GM12878 (cell line): Measurements from ENCODE around the gene NOM1. TPM values are rescaled to one million over a fixed set of nuclear protein-coding genes. Genes with fewer than 3 reads are reported as not detected.

Experiments used
- ATAC-seq: fragments of 200-7000 bp; cut with Tn5 transposase; 3 replicates; pipeline ENCODE4 v1.9.1; 2020; ENCODE audit warnings: mild to moderate bottlenecking, moderate library complexity
- BruUV-seq: library from RNA; stranded (reverse); fragments of 400-500 nt; replicated peaks from 2 replicates; lab custom pipeline; 2021; lab: Mats Ljungman, UMichigan
- CTCF ChIA-PET: fragments of 300-600 bp; sonication (Branson Sonifier 250); formaldehyde crosslinking; extraction: SDS; loops from one replicate; lab custom pipeline; 2021; ENCODE audit warnings: inconsistent platforms; lab: Yijun Ruan, JAX
- POLR2A ChIA-PET: fragments of 350-600 bp; formaldehyde crosslinking; extraction: SDS; loops from one replicate; lab custom pipeline; 2021; ENCODE audit warnings: inconsistent platforms; lab: Charles Lee
- RAD21 ChIA-PET: fragments of 300-600 bp; sonication (Branson Sonifier 250); formaldehyde crosslinking; loops from one replicate; lab custom pipeline; 2023; ENCODE audit warnings: antibody characterized with exemption; ENCODE audit not compliant: unreplicated experiment; lab: Charles Lee
- SMC1A ChIA-PET: fragments of 300-600 bp; sonication (Branson Sonifier 250); formaldehyde crosslinking; loops from one replicate; lab custom pipeline; 2023; ENCODE audit not compliant: unreplicated experiment, uncharacterized antibody; lab: Charles Lee
- DNase-seq: peaks from one replicate; pipeline ENCODE4 v3.0.0-alpha.2; 2011; ENCODE audit warnings: low read depth, low spot score
- FAIRE-seq: peaks from 3 replicates; lab custom pipeline; 2011; peaks lifted over from hg19 to GRCh38; lab: Jason Lieb, UNC
- H2AFZ ChIP-seq: 2 replicates; pipeline ENCODE4 v1.6.0; 2011; ENCODE audit warnings: low read depth, low read length, control low read depth; ENCODE audit not compliant: control insufficient read depth
- H3K27ac ChIP-seq: 2 replicates; pipeline ENCODE4 v1.5.1; 2011; ENCODE audit warnings: control low read depth; ENCODE audit not compliant: control insufficient read depth, insufficient read depth
- H3K27me3 ChIP-seq, 2 experiments: replicated peaks in 1 of 2; 2 replicates each; pipeline versions ENCODE4 v1.6.0 to v1.6.1; 2011; ENCODE audit warnings: low read length in 1 of 2; ENCODE audit not compliant: control insufficient read depth in 2 of 2, insufficient read depth in 2 of 2
- H3K36me3 ChIP-seq, 2 experiments: 2 replicates each; pipeline ENCODE4 v1.5.1; 2011; ENCODE audit warnings: low read length in 1 of 2; ENCODE audit not compliant: control insufficient read depth in 2 of 2, insufficient read depth in 2 of 2
- H3K4me1 ChIP-seq: 2 replicates; pipeline ENCODE4 v1.6.1; 2011; ENCODE audit warnings: mild to moderate bottlenecking, low read length, moderate library complexity, mixed read lengths; ENCODE audit not compliant: control insufficient read depth, insufficient read depth
- H3K4me2 ChIP-seq: 2 replicates; pipeline ENCODE4 v1.6.0; 2011; ENCODE audit warnings: control low read depth; ENCODE audit not compliant: control insufficient read depth, insufficient read depth
- H3K4me3 ChIP-seq: fragments of 200-600 bp; sonication (generic); 2 replicates; pipeline ENCODE4 v1.5.1; 2016
- H3K79me2 ChIP-seq: 2 replicates; pipeline ENCODE4 v1.6.0; 2011; ENCODE audit warnings: low read length; ENCODE audit not compliant: control insufficient read depth, insufficient read depth
- H3K9ac ChIP-seq: 2 replicates; pipeline ENCODE4 v1.8.0; 2011; ENCODE audit warnings: low read length, control low read depth, mixed read lengths; ENCODE audit not compliant: control insufficient read depth, insufficient read depth
- H3K9me3 ChIP-seq: replicated peaks from 3 replicates; pipeline ENCODE4 v1.5.1; 2011; ENCODE audit warnings: mild to moderate bottlenecking, low read length; ENCODE audit not compliant: control insufficient read depth, insufficient read depth
- H4K20me1 ChIP-seq: 2 replicates; pipeline ENCODE4 v1.6.0; 2011; ENCODE audit not compliant: control insufficient read depth, insufficient read depth
- DPF2 ChIP-seq: fragments of 450-650 bp; IDR thresholded peaks from 2 replicates; pipeline ENCODE4 v1.6.1; 2017; ENCODE audit warnings: mild to moderate bottlenecking
- EP300 ChIP-seq, 2 experiments: fragments of 150-350 bp in 1 of 2; IDR thresholded peaks; 2 replicates each; pipeline ENCODE4 v1.6.1; 2011 to 2012; ENCODE audit warnings: low read depth in 2 of 2, low read length in 2 of 2, borderline replicate concordance in 1 of 2, improper control_type of control experiment in 1 of 2, inconsistent platforms in 1 of 2; ENCODE audit not compliant: control insufficient read depth in 1 of 2
- EZH2 ChIP-seq: IDR thresholded peaks from 2 replicates; pipeline ENCODE4 v1.6.1; 2012; ENCODE audit warnings: low read depth, mild to moderate bottlenecking, control low read depth, inconsistent platforms, low read length, borderline replicate concordance; ENCODE audit not compliant: control insufficient read depth
- IRF4 ChIP-seq: IDR thresholded peaks from 2 replicates; pipeline ENCODE4 v1.6.1; 2011; ENCODE audit warnings: low read depth, low read length
- JUNB ChIP-seq: IDR thresholded peaks from 2 replicates; pipeline ENCODE4 v1.6.1; 2016; ENCODE audit warnings: antibody characterized with exemption, mild to moderate bottlenecking
- SREBF2 ChIP-seq: IDR thresholded peaks from 2 replicates; pipeline ENCODE4 v1.6.1; 2012; ENCODE audit warnings: mild to moderate bottlenecking, low read length
- TCF7 ChIP-seq: IDR thresholded peaks from 2 replicates; pipeline ENCODE4 v1.6.1; 2014; ENCODE audit warnings: antibody characterized with exemption, borderline replicate concordance
- WGBS: methylation state at CpG from one replicate; pipeline ENCODE4 v1.1.6; 2016; ENCODE audit warnings: low lambda C conversion rate; ENCODE audit not compliant: insufficient replicate concordance, insufficient coverage; ENCODE audit errors: missing lambda C conversion rate; 5-methylcytosine and 5-hydroxymethylcytosine counted together
- in situ Hi-C: fragments of 300-500 bp; cut with MboI; formaldehyde crosslinking; loops from 9 replicates; pipeline ENCODE4 v1.14.3; 2018; ENCODE audit warnings: mixed read lengths
- intact Hi-C: fragments of 100-400 bp; cut with micrococcal nuclease; formaldehyde crosslinking; loops from one replicate; pipeline ENCODE4 v1.14.2; 2022; ENCODE audit not compliant: unreplicated experiment
- polyA plus RNA-seq, 11 experiments: library from polyadenylated mRNA; depleted of rRNA in 4 of 11; unstranded in 6 of 11; stranded (reverse) in 5 of 11; fragments of >200 nt; fragmentation: Nextera tagmentation in 4 of 11; fragmentation: Illumina TruSeq in 1 of 11; extraction: Ambion mirVana in 4 of 11; extraction: Trizol in 1 of 11; gene quantifications; 1 replicate in 1 of 11; 2 replicates in 10 of 11; pipeline versions ENCODE4 v1.2.1 to v1.2.3, GENCODE V29; 2011 to 2016; ENCODE audit warnings: inconsistent platforms in 2 of 11, missing spikeins in 2 of 11, low read depth in 1 of 11
- total RNA-seq, 4 experiments: library from RNA; depleted of rRNA in 3 of 4; stranded (reverse); fragments of >200 nt in 3 of 4; fragmentation: Illumina TruSeq in 1 of 4; extraction: Trizol in 1 of 4; gene quantifications; 2 replicates each; pipeline versions ENCODE4 v1.2.1 to v1.2.3, GENCODE V29; 2013 to 2021
- TF ChIP-seq, protein P1 (sequence below): fragments of 450-650 bp; formaldehyde crosslinking; IDR thresholded peaks from 2 replicates; pipeline ENCODE4 v1.4.0; 2020; ENCODE audit warnings: mild to moderate bottlenecking, moderate library complexity

The NOM1 gene
- total and polyA plus RNA-seq, 10 of the 15 experiments (the other 5 are each of a cell fraction or from before 2014, with no cell fraction given), result 2.9 to 21.3 (median 17.8) TPM

DNA sequence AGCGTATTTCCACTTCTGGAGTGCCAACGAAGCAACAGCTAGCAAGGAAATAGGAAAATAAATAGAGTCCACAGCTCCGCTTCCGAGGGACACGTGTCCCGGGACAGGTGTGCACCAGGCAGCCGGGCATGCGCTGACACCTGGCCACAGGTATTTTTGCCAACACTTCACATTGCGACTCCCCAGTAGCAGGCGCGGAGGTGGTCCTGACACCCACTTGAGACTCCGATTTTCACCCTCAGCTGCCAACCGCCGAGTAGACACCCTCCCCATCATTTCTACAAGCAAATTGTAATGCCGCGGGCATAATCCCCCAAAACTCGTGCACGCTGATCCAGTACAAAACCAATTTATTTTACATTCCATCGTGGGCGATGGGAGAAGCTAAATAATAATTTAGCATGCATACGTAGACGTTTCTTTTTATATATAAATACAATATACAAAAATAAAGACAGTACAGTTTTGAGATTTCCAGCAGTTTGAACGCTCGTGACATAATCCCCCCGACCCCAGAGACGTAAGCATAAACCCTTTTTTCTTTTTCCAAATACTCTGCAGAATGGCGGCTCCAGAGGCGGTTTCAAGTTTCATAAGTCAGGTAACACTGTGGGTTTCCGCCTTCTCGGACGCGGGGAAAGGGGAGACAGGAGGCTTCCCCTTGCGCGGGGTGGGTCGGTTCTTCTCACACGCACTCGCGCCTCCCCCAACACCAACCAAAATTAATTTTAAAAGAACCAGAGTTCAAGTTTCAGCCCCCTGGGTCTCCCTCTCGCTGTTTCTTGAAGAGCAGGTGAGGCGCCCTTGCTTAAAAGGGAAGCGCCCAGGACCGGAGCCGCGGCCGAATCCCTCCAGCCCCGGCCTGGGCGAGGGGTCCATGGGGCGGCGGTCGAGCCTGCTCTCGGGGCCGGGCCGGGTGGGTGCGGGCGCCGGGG lies 55.3 kb downstream of the NOM1 start:
- ChIA-PET POLR2A (no interaction called here), CTCF (no interaction called here), RAD21 (no interaction called here), SMC1A (no interaction called here)
- H3K9ac ChIP-seq, result no peak overlapping the region
- BruUV-seq, result no TSS peak
- H3K4me2 ChIP-seq, result no peak overlapping the region
- H2AFZ ChIP-seq, result no peak overlapping the region
- WGBS, result 27% methylated on average over 45 of the region's 56 CpGs
- in situ Hi-C loops (no loop called here), intact Hi-C loops (no loop called here)
- H3K27me3 ChIP-seq, result peaks cover 0 to 35% of the 10 kb centered on the region in 2 experiments; a peak in 3 of 4 replicates
- TF ChIP-seq TCF7 (no peak), SREBF2 (no peak), EZH2 (0 out of 2 replicates have a peak, but pooled peaks have one; percentile 52), JUNB (no peak)
- no peaks in the 10 kb centered on the region for H4K20me1 ChIP-seq
- H3K36me3 ChIP-seq, result no peaks in the 10 kb centered on the region; a peak in 1 of 4 replicates
- H3K9me3 ChIP-seq, result no peaks in the 10 kb centered on the region; the same call in 2 of the 3 replicates
- no peak overlapping the region for H3K27ac ChIP-seq
- no peak for ATAC-seq
- no peak for FAIRE-seq
- H3K4me1 ChIP-seq, result no peaks in the 10 kb centered on the region
- no peak for DNase-seq
- no peaks in the 10 kb centered on the region for H3K79me2 ChIP-seq
- H3K4me3 ChIP-seq, result no peak overlapping the region

- ChIA-PET POLR2A (no interaction called here), SMC1A (no interaction called here), CTCF (no interaction called here), RAD21 (no interaction called here)
- Histone ChIP-seq H3K4me1 (no peaks in the 10 kb centered on the region), H4K20me1 (no peaks in the 10 kb centered on the region), H2AFZ (no peak overlapping the region), H3K4me3 (no peak overlapping the region), H3K79me2 (no peaks in the 10 kb centered on the region), H3K27me3 (peaks cover 0 to 35% of the 10 kb centered on the region in 2 experiments; a peak in 3 of 4 replicates), H3K36me3 (no peaks in the 10 kb centered on the region; a peak in 1 of 4 replicates), H3K27ac (no peak overlapping the region), H3K9ac (no peak overlapping the region), H3K4me2 (no peak overlapping the region), H3K9me3 (no peaks in the 10 kb centered on the region; the same call in 2 of the 3 replicates)
- in situ Hi-C loops, result no loop called here
- no peak for ATAC-seq
- 25% methylated on average over 32 of the region's 77 CpGs for WGBS
- BruUV-seq, result no TSS peak
- intact Hi-C loops, result no loop called here
- no peak for FAIRE-seq
- no peak for DNase-seq
- no peak for TF ChIP-seq EP300 (IDR thresholded peaks at IDR 0.05; ENCODE audit: borderline replicate concordance in 1 of 2, control insufficient read depth in 1 of 2, low read depth in 2 of 2, low read length in 2 of 2)
- TF ChIP-seq, protein P1, sequence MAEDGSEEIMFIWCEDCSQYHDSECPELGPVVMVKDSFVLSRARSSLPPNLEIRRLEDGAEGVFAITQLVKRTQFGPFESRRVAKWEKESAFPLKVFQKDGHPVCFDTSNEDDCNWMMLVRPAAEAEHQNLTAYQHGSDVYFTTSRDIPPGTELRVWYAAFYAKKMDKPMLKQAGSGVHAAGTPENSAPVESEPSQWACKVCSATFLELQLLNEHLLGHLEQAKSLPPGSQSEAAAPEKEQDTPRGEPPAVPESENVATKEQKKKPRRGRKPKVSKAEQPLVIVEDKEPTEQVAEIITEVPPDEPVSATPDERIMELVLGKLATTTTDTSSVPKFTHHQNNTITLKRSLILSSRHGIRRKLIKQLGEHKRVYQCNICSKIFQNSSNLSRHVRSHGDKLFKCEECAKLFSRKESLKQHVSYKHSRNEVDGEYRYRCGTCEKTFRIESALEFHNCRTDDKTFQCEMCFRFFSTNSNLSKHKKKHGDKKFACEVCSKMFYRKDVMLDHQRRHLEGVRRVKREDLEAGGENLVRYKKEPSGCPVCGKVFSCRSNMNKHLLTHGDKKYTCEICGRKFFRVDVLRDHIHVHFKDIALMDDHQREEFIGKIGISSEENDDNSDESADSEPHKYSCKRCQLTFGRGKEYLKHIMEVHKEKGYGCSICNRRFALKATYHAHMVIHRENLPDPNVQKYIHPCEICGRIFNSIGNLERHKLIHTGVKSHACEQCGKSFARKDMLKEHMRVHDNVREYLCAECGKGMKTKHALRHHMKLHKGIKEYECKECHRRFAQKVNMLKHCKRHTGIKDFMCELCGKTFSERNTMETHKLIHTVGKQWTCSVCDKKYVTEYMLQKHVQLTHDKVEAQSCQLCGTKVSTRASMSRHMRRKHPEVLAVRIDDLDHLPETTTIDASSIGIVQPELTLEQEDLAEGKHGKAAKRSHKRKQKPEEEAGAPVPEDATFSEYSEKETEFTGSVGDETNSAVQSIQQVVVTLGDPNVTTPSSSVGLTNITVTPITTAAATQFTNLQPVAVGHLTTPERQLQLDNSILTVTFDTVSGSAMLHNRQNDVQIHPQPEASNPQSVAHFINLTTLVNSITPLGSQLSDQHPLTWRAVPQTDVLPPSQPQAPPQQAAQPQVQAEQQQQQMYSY (CRISPR knock-in tag), result no peak
- no peak for TF ChIP-seq IRF4
- TF ChIP-seq DPF2, result no peak
These were observed 56.1 kb downstream of the NOM1 start for GRCh38 chr7:157005456-157006204.
